Measurements from ENCODE around the gene PXDN. TPM values are rescaled to one million over a fixed set of nuclear protein-coding genes. Genes with fewer than 3 reads are reported as not detected.

The PXDN gene
- total and polyA plus RNA-seq, 9 of the 15 experiments (the other 6 are each of a cell fraction or from before 2014, with no cell fraction given) = 0.49 TPM; not detected in 8

DNA sequence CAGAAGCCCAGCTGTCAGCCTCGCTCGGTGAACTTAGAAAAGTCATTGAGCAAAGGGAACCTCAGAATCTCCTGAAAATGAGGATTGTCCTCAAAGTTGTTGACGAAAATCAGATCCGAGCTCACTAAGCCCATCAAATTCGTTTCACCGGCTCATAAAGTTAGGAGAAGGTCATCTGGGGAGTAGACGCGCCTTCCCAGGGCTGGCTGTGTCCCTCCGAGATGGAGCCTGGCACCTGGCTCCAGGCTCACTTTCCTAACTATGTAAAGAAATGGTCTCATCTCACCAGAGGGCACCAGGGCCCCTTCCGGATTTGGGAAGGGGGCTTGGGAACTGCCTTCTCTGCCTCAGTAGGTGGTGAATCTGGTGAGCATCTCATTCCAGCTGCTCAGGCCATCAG lies 145.5 kb downstream of the PXDN start (continued):
- no peak for TF ChIP-seq FOXJ3 (CRISPR knock-in tag; IDR thresholded peaks at IDR 0.05)
- TF ChIP-seq MTA1 (IDR thresholded peaks at IDR 0.05; ENCODE audit: borderline replicate concordance) = no peak
- TF ChIP-seq, protein P1, sequence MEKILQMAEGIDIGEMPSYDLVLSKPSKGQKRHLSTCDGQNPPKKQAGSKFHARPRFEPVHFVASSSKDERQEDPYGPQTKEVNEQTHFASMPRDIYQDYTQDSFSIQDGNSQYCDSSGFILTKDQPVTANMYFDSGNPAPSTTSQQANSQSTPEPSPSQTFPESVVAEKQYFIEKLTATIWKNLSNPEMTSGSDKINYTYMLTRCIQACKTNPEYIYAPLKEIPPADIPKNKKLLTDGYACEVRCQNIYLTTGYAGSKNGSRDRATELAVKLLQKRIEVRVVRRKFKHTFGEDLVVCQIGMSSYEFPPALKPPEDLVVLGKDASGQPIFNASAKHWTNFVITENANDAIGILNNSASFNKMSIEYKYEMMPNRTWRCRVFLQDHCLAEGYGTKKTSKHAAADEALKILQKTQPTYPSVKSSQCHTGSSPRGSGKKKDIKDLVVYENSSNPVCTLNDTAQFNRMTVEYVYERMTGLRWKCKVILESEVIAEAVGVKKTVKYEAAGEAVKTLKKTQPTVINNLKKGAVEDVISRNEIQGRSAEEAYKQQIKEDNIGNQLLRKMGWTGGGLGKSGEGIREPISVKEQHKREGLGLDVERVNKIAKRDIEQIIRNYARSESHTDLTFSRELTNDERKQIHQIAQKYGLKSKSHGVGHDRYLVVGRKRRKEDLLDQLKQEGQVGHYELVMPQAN (IDR thresholded peaks at IDR 0.05; ENCODE audit: borderline replicate concordance) = no peak
- no peak for TF ChIP-seq DACH1 (IDR thresholded peaks at IDR 0.05; ENCODE audit: partially characterized antibody)
- TF ChIP-seq ZNF165 (CRISPR knock-in tag; IDR thresholded peaks at IDR 0.05; ENCODE audit: borderline replicate concordance) = no peak

- Histone ChIP-seq H4K20me1 (replicated peaks; ENCODE audit: control insufficient read depth, insufficient read depth, low read length) (no peaks in the 10 kb centered on the region), H3K79me2 (ENCODE audit: control insufficient read depth, insufficient read depth, low read length) (no peaks in the 10 kb centered on the region), H3K36me3 (ENCODE audit: control insufficient read depth, insufficient read depth, low read length) (no peaks in the 10 kb centered on the region), H3K27ac (ENCODE audit: extremely low read depth, low read depth, low read length) (no peak overlapping the region), H3K4me3 (no peak overlapping the region), H3K9me3 (replicated peaks; ENCODE audit: control insufficient read depth, insufficient read depth, low read depth, low read length) (peaks cover 4% of the 10 kb centered on the region), H3K4me1 (replicated peaks in 1 of 2; ENCODE audit: control insufficient read depth in 2 of 2, insufficient read depth in 2 of 2, low read length in 2 of 2) (no peaks in the 10 kb centered on the region), H3K9me1 (ENCODE audit: control insufficient read depth, insufficient read depth, low read length) (peaks cover 4% of the 10 kb centered on the region), H3K4me2 (ENCODE audit: insufficient read depth, low read length) (no peak overlapping the region), H3K9ac (ENCODE audit: insufficient read depth in 1 of 2, low read depth in 2 of 2, low read length in 2 of 2) (no peak overlapping the region), H3K27me3 (ENCODE audit: control insufficient read depth in 2 of 2, insufficient read depth in 2 of 2, low read length in 2 of 2) (peaks cover 0 to 16% of the 10 kb centered on the region in 2 experiments; a peak in 1 of 5 replicates), H2AFZ (ENCODE audit: low read depth, low read length) (no peak overlapping the region)
- ChIA-PET CTCF (ENCODE audit: low intra/inter-chr PET ratio) (no interaction called here), POLR2A (no interaction called here)
- 1% methylated on average over 19 of the region's 20 CpGs for WGBS (ENCODE audit: insufficient coverage, low coverage, missing lambda C conversion rate)
- no peak for FAIRE-seq
- intact Hi-C loops (cut with micrococcal nuclease) = no loop called here
- DNase-seq (ENCODE audit: extremely low read depth in 1 of 4, low spot score in 3 of 4) = no peak
- no TSS peak for BruUV-seq (replicated peaks)
- ATAC-seq = no peak
- in situ Hi-C loops (cut with MboI) = no loop called here
- no peak for TF ChIP-seq SNRNP70 (optimal IDR thresholded peaks at IDR 0.05; ENCODE audit: low read depth, low read length)
- no peak for TF ChIP-seq DLX4 (CRISPR knock-in tag; IDR thresholded peaks at IDR 0.05)
- no peak for TF ChIP-seq U2AF1 (optimal IDR thresholded peaks at IDR 0.05; ENCODE audit: low read depth, low read length)
- TF ChIP-seq ARNT (IDR thresholded peaks at IDR 0.05) = no peak
- no peak for TF ChIP-seq CHD4 (IDR thresholded peaks at IDR 0.05; ENCODE audit: insufficient read depth, insufficient replicate concordance, low read depth, low read length, poor library complexity, severe bottlenecking)
- TF ChIP-seq NFYB (IDR thresholded peaks at IDR 0.05; ENCODE audit: extremely low read depth, insufficient read length) = no peak
- TF ChIP-seq ZNF12 (CRISPR knock-in tag; IDR thresholded peaks at IDR 0.05) = no peak
- TF ChIP-seq RAD51 (IDR thresholded peaks at IDR 0.05; ENCODE audit: borderline replicate concordance, low read depth) = no peak
- no peak for TF ChIP-seq SMAD1 (IDR thresholded peaks at IDR 0.05; ENCODE audit: low read depth, low read length, partially characterized antibody)
- no peak for TF ChIP-seq ARID3B (CRISPR knock-in tag; IDR thresholded peaks at IDR 0.05; ENCODE audit: borderline replicate concordance)
- TF ChIP-seq RHOXF2B (CRISPR knock-in tag; conservative IDR thresholded peaks at IDR 0.05) = no peak
Observed at GRCh38 chr2:1598041-1598710, 146.1 kb downstream of the PXDN start.

Measured in K562 (cell line).